NCI-H128 (cell line): ENCODE measurements around the gene CYP2E1.
"Not testable (repeated sequence)": the region's sequence is repeated elsewhere in the genome, so short reads cannot be mapped to it uniquely, and the experiment has no call there.

Experiments
- DNase-seq: peaks from one replicate; lab custom pipeline; 2025; ENCODE audit not compliant: unreplicated experiment; lab: John Stamatoyannopoulos, UW

The CYP2E1 gene

DNA sequence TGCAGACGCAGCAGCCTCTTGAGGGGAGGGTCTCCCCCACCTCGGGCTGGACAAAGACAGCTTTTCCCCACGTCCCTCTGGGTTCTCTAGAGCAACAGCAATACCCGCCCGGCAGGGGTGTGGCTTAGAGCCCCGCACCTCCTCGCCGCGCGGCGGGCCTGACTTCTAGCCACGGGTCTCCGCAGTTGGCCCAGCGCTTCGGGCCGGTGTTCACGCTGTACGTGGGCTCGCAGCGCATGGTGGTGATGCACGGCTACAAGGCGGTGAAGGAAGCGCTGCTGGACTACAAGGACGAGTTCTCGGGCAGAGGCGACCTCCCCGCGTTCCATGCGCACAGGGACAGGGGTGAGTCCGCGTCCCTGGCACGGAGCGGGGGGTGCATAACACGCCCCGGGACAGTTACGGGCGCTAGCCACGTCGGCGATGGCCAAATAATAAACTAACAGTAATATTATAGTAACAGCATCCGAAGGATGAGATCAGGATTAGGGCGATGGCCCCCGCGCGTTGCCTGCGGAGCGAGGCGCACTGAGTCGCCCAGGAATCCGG is 1.2 kb downstream of the CYP2E1 start:
- DNase-seq, result no peak

DNA sequence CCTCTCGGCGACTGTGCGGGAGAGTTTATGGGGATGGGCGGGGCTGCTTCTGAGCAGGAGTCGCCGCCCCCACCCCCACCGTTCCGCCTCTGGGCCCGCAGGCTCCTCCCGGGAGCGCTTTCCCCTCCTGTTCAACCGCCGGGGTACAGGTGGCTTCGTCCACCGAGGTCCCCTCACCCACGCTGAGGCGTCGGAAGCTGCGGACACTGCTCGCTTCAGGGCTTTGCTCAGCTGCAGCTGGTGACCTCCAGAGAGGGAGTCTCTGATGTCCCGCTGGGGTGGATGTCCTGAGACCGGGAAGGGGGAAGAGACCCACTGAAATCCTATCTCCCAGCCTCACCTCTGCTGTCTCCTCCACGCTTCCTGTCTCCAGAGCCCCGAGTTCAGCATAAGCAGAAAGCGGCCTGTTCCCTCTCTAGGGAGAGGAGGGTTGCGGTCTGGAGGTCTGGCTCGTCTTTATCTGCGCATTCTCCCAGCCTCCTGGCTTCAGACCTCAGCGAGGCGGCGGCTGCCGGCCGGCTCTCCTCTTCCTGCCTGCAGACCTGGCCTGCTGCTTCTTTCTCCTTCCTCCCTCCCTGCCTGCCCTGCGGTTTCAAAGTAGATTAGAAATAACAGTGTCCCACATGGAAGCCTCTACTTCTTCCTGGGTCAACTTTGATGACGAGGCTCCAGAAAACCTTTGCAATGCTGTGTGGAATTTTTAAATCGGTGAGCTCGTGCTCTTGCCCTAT is 1.8 kb downstream of the CYP2E1 start:
- DNase-seq, result no peak

DNA sequence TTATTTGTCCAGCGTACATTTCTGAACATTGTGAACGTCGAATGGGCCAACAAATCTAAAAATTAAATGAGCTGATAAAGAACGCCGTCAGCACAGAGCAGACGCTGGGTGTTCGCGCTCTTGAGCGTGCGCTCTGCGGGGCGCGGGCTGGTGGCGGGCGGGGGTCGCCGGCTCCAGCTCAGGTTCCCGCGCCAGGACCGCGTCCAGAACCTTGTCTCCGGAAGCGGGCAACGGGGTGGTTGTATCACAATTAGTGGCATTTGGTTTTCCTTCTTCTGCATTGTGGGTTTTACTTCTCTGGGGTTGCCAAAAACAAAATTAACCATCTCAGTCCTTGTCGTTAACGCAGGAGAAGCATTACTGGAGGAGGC is 2.4 kb downstream of the CYP2E1 start:
- DNase-seq, result no peak

DNA sequence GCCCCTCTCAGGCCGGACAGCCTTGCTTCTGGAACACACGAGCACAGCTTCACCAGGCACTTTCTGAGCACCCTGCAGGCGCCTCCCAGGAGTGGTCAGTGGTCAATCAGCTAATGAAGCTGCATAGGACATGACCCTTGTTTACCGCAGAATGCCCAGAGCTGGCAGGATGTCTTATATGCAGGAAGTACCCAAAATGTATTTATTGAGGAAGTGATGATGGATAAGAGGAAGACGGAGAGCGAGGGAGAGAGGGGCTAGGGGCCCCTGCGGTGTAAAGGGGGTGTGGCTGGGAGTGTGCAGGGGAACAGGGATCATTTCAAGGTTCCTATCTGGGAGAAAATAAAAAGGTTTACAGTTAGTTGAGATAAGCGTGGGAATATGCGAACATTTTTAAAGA is 3.3 kb downstream of the CYP2E1 start:
- DNase-seq, result no peak

DNA sequence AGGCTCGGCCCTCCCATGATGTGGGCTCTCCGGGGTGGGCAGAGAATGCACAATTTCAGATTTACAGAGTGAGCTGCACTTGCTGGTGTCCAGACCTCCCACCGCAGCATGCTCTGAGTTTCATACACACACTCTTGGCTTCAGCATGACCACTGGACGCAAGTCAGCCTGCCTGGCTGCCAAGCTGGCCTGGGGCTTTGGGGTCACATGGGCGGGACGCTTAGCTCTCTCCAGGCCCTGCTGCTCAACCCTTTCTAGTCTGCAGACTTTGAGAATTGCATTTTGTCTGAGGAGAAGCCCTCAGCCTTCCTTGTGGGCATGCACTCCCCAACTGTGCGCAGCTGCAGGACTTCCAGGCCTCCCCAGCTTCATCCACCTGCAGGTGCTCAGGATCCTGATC is 5.7 kb downstream of the CYP2E1 start:
- no peak for DNase-seq

DNA sequence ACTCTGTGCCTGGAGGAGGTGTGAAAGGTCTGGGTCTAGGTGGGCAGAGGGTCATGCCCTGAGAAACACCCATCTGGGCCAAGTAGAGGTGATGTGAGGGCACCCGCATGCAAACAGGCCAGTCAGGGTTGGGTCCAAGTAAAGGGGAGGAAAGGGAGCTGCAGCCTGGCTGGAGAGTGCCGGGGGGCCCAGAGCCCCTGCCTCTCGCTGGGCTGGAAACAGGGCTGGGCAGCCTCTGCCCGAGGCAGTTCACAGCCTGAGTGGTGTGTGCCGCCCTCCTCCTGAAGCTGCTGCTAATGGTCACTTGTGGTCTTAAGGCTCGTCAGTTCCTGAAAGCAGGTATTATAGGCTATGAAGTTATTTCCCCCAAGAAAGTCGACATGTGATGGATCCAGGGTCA is 7.3 kb downstream of the CYP2E1 start:
- no peak for DNase-seq

DNA sequence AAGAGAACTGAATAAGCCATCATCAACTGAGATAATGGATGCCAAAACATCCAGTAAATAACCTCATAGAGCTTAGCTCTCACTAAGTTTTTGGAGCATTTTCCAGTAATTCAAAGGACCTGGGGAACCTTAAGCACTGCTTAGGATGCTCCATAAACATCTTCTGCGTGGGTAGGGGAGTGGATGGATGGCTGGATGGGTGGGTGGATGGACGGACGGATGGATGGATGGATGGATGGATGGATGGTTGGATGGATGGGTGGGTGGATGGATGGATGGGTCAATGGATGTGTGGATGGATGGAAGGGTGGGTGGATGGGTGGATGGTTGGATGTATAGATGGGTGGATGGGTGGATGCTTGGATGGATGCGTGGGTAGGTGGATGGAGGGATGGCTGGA is 9.0 kb downstream of the CYP2E1 start:
- no peak for DNase-seq

DNA sequence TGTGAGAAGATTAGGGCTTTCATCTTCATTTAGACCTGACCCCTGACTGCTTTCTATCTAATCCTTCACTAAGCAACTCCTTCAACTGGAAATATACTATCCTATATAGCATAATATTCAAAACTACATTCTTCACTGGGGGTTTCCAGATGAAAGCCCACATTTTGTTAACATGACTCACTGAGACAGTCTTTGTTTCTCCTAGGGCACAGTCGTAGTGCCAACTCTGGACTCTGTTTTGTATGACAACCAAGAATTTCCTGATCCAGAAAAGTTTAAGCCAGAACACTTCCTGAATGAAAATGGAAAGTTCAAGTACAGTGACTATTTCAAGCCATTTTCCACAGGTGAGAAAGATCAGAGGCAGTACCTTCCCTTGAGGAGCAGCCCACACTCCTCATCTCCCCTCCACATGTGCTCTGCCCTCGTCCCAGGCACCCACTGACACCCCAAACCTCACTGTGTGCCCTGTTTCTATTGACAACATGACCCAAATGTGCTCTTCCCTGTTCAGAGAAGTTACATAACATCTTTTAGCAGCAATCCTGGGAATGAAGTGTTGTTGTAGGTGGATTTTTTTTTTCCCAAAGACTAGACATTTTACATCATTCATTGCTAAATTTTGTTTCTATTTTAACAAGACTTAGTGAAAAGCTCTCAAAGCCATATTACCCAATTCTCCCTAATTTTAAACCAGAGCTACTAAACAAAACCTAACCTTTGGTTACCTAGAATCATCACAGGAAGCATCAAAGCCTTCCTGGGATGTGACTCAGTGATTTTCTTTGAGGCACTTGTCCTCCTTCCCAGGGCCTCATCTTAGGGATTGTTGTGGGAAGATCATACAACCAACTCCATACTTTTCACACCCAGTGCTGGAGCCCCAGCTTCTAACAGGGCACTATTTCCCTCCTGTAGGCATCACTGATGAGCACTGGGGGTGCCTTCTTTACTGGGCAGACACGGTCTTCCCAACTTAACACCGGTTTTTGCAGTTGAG is 10.7 kb downstream of the CYP2E1 start:
- no peak for DNase-seq

DNA sequence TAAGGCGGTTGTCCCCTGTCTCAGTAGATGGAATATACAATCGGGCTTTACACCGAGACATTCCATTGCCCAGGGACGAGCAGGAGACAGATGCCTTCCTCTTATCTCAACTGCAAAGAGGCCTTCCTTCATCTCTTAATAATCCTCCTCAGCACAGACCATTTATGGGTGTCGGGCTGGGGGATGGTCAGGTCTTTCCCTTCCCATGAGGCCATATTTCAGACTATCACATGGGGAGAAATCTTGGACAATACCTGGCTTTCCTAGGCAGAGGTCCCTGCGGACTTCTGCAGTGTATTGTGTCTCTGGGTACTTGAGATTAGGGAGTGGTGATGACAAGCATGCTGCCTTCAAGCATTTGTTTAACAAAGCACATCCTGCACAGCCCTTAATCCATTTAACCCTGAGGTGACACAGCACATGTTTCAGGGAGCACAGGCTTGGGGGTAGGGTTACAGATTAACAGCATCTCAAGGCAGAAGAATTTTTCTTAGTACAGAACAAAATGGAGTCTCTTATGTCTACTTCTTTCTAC is 14.3 kb downstream of the CYP2E1 start:
- DNase-seq, result not testable (repeated sequence)

DNA sequence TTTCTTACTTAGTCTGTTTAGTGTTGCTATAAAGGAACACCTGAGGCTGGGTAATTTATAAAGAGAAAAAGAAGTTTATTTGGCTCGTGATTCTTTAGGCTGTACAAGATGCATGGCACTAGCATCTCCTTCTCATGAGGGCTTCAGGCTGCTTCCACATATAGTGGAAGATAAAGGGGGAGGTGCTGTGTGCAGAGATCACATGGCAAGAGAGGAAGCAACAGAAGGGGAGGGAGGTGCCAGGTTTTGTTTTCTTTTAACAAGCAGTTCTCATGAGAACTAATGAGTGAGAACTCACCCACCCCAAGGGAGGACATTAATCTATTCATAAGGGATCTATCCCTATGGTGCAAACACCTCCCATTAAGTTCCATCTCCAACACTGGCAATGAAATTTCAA is 17.3 kb downstream of the CYP2E1 start:
- DNase-seq, result no peak

DNA sequence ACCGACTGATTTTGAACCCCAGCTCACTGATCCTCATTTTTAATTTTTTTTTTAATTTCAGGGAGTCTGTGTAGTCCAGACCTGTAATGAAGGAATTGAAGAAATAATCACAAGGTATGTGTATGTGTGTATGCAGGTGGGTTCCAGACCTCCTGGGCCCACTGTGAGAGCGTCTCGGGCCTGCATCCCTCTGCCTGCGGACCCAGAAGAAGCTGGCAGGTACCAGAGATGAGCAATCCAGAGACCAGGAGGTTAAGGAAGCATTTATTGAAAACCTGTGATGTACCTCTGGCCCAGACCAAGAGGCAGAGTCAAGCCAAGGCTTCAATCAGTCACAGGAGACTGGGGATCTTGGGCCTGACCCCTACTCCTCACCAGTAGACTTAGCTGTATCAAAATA is 27.4 kb downstream of the CYP2E1 start:
- DNase-seq, result no peak

DNA sequence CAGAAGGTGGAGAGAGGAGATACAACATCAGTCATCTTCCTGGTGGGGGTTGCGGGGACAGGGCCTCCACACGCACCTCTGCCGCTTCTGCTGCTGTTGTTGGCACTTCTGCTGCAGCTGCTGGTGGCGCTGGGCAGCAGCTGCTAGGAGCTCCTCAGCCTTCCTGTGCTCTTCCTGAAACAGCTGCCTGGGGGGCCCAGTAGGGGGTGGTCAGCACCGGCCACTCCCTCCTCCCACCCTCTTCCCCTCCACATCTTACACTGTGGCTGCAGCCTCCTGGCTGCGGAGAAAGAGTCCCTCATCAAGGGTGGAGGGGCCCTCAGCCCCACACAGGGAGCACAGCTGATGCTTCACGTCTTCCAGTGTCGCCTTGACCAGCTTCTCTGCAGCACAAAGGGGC is 28.4 kb downstream of the CYP2E1 start:
- no peak for DNase-seq

DNA sequence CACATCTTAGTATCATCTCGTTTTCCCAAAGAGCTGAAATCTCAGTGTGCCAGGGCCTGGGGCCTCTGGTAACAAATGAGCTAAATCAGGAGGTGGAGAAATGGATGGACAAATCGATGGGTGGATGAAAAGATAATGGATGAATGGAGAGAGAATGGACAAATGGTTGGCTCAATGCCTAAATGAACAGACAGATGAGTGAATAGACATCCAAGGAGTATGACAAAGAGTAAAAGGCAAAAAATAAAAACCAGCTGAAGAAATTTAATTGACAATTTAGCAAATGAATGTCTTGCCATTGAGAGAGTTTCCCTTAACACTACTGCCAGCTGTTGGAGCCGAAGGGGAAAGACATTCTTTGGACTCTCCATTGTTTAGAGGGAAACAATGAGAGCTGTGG is 30.2 kb downstream of the CYP2E1 start:
- no peak for DNase-seq

DNA sequence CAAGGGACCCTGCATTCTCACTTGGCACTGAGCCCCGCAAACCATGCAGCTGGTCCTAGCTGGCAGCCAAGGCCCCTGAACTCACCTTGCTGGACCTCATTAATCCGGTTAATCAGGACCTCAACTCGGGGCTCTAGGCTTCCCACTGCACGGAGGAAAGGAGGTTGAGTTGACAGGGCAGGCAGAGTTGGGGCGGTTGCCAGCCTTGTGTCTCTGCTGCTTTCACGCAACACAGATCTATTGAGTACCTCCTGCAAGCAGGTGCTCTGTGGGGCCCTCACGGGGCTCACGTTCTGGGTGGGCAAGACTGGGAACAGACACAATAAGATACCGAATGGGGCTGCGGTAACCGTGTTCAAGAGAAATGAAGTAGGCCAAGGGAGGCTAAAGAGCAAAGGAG is 32.1 kb downstream of the CYP2E1 start:
- no peak for DNase-seq

DNA sequence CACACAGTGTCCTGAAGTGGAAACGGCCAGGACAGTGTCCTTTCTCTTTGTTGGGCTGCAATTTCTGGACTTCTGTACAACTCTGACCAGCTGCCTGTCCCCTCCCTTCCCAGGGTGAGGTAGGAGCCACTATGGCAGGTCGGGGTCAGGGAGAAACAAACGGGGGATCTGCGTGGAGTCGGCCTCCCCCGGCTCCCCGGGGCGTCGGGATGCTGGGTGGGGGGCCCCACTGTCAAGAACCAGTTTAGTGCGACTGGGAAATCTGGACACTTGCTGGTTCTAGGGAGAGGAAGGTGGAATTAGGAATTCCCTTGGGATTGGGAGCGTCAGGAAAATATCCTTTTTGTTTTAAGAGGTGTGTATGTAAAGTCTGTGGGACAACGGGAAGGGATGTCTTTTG is 37.7 kb downstream of the CYP2E1 start:
- no peak for DNase-seq

DNA sequence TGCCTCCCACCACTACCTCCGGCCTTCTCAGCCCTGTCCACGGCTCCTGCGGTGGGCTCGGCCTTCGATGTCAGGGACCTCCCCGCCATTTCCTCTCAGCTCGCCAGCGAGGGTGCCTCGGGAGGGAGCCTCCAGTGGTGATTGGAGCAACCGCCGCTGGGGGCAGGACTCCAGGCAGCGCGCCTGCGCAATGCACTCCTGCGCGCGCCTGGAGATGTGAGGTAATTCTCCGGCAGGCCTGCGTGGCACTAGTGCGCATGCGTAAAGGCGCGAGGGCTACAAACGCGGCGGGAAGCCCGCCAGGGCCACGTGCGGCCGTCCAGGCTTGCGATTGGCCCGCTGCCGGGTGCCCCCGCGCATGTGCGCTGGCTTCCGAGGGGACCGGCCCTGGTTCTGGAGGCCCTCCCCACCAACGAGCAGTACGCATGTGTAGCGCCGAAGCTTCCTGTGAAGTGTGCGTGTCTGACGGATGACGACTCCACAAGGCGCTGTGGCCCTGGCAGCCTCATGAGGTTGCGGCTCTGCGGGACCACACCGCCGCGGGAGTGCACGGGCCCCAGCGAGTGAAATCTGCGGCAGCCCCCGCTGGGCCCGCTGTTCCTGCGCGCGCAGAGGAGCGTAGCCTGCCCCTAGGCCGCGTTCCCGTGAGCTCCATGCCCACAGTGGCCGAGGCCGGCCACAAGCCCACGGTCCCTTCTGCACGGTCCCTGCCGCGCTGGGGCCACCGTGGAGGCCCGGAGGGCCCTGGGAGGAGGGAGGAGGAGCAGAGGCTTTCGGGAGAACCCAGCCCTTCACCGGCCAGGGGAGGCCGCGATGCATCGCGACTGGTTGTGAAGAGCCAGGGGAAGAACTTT is 38.5 kb downstream of the CYP2E1 start, which contains the start of gene SYCE1:
SYCE1 (minus strand) TSS at position 143 of the 854 bp plus-strand sequence; CDS start at position 89, 54 bp downstream.
- no peak for DNase-seq

DNA sequence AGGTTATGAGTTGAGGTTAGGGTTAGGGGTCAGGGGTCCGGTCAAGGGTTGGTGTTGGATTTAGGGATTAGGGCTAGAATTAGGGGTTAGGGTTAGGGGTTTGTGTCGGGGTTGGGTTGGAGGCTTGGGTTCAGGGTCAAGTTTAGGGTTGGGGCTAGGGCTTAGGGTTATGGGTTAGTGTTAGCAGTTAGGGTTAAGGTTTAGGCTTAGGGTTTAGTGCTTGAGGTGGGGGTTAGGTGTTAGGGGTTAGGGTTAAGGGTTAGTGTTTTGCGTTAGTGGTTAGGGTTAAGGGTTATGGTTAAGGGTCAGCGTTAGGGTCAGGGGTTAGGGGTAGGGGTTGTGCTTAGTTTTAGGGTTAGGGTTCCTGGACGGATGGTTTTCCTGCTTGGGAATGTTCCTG is 40.0 kb downstream of the CYP2E1 start:
- no peak for DNase-seq

DNA sequence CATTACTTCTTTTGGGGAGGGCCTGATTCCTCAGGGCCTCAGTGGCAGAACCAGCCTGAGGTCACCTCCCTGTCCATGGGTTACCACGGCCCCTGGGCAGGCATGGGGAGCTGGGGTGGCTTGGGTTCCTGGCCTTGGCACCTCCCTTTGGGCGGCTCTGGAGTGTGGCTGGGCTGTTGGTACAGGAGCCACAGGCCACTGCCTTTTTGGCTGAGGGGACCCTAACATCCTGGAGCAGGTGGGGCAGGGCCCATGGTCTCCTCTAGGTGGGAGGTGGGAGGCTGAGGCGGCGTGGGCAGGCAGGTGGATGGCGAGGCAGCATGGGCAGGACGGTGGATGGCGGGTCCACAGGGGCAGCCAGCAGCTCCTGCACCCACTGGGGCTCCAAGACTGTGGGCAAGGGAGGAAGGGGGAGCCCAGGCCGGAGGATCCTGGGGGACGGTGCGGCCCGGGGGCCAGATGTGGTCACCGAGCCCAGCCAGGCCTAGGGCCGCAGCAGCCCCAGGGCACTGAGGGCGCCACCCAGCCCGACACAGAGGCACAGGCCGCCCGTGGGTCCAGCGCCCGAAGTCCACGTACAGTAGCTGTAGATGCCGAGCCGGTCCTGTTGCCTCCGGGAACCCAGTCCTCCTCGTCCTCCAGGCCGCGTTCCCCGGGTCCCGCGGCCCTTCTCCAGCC is 40.6 kb downstream of the CYP2E1 start:
- DNase-seq, result no peak

DNA sequence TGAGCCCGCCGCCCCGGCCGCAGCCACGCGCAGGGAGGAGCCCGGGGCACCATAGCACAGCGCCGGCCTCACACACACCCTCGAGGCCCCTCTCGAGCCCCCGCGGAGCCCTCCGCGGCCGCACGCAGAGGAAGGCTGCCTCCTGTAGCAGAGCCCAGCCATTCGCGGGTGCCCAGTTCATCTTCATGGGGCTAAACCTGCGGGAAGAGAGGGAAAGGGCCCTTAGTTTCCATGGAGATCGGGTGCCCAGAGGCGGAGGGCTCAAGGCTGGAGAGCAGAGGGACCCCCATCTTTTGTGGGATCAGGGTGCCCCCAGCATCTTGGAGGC is 41.1 kb downstream of the CYP2E1 start:
- no peak for DNase-seq

DNA sequence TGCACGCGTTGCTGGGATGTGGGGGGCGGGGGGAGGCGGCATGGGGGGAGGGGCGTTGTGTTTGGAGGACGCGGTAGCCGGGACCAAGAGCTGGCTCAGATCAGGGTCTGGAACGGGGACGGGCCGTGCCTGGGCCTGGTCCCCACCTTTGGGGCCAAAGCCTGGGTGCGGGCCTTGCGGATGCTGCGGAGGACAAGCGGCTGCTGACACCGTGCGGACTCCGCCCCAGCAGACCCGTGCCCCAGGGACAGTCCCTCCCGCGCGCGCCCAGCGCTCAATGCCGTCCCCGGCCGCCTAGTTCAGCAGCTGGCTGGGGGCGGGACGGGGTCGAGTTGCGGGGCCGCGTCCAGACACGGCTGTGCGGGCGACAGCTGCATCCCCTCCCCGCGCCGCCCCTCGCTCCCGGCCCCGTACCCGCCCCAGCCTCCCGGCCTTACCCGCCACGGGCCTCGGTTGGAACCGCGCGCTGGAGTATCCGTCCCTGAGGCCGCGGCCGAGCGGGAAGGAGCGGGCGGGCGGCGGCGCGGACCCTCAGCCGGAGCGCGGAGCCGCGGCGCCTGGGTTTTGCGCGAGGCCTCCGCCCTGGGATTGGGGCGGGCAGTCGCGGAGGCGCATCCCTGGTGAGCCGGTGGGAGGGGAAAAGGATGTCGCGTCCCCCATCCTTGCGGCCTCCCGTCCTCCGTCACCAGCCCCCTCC is 41.8 kb downstream of the CYP2E1 start:
- DNase-seq, result not testable (repeated sequence)
